CD4-positive, alpha-beta T cell treated with Interleukin-4 for 1 hour (primary cell): ENCODE results near the gene SORBS2.
"Not testable (repeated sequence)": the region's sequence is repeated elsewhere in the genome, so short reads cannot be mapped to it uniquely, and the experiment has no call there.

Experiments
- DNase-seq, 2 donors: peaks; one replicate each; pipeline ENCODE4 v3.0.0-alpha.2; 2020 to 2022

Gene SORBS2

DNA sequence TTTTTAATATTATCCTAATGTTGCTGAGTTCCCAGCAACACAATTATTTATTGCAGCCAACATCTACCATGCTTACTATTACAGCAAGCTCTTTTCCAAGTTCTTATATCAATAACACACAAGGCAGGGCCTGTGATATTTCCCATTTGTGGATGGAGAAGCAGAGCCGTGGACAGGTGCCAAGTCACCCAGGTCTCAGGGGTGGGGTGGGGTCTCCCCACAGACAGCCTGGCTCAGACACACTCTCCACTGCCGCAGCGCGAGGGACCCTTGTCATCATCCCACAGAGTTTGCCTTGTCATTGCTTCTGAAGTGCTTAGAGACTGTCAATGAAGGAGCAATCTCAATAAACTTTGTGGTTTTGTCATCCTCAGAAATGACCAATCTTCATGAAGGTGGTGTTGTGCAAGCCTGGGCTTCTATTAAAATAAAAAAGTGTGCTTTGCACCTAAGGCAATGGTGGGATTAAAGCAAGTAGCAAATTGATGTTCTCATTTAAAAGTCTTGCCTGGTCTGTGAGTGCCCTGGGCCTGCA lies 76.1 kb downstream of the SORBS2 start:
- no peak for DNase-seq

DNA sequence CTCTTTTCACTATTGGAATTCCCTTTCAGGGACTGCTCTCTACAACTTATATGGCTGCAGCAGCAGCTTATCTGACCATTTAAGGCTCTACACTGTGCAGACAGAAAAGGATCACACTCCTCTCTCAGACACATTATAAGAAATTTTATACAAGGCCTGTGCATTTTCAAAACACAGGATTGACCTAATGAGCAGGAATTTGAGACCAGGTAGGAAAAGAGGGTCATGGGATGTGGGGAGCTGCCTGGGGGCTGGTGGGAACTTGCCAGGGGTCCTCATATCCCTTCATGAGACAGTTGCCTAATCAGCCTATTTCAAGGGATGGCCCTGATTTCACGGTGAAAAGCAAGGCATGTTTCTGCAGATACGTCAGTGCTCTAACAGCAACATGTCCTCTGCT lies 77.1 kb downstream of the SORBS2 start:
- no peak for DNase-seq

DNA sequence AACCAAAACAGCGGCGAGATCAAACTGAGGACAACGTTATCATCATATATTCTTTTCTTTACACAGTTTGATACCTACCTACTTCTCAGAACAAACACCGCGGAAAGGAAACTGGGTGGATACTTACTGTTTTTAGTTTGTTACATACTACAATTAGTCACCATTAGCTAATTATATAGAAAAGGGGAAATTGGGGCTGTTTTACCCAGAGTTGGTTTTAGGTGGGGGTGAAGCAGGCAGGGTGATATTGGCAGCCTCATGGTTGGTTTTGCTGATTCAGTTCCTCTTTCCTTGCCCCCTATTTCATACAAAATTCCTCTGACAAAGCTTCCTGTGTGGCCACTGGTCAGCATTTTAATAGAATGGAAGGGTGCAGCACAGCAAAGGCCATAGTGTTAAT lies 77.8 kb downstream of the SORBS2 start:
- DNase-seq = peak in 1 of 2 donors; percentile 57

DNA sequence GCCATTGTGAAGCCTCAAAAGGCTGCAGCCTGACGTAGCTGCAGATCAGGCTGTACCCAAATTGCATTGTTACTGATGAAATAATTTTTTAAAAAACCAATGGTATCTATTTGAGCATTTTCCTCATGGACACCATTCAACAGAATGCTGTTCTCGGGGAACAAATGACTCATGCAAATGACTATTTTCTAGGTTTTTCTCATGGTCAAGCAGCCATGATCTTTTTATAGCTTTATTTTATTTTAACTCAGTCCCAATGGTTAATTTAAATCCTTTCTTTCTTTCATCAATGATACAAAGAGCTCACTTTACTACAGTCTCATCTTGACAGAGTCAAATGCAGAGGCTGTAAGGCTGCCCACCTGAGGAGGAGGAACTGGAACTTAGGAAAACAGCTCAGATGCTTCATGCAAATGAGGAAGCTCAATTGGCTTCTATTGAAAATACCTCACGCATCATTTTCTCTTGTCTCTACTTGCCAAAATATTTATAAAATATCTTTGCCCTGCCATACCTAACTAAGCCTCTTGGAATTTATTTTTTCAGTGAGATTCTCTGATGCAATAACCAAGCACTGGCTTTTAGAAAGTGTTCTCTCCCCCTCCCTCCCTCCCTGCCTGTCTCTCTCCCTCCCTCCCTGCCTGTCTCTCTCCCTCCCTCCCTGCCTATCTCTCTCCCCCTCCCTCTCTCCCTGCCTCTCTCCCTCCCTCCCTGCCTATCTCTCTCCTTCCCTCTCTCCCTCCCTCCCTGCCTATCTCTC lies 81.0 kb downstream of the SORBS2 start:
- no peak for DNase-seq

DNA sequence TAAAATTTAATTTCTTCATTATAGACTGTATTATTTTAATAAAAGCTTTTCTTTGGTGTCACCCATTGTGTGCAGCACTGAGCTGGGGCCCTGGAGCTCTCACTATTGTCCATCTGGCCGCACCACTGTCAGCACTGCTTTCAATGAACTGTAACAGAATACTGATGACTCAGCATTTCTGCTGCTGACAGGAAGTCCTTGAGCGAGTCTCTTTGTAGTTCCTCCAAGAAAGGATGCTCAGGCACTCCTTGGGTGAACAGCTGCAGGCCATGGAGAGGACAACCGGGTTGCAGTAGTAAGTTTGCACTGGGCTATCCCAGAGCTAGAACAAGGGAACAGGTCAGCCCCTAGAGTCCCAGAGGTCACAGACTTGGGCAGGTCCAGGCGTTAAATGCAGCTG lies 81.6 kb downstream of the SORBS2 start:
- DNase-seq = peak in 1 of 2 donors; percentile 17

DNA sequence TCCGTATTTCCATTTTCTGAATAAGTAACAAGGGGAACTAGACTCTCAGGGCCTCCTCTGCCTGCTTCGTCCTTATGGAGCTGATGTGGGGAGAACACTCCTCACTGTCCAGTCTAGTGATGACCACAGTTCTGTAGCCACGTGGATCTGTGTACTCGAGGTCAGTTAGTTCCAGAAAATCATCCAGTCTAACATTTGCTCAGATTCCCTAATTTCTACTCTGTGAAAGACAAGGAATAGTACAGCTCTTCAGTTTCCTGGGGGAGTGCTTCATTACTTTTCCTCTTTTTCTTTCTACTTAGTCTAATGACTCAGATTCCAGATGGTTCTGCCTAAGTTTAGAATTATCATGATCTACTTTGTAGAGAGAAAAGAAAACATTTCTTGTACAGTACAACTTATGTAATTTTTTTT lies 82.6 kb downstream of the SORBS2 start:
- no peak for DNase-seq

DNA sequence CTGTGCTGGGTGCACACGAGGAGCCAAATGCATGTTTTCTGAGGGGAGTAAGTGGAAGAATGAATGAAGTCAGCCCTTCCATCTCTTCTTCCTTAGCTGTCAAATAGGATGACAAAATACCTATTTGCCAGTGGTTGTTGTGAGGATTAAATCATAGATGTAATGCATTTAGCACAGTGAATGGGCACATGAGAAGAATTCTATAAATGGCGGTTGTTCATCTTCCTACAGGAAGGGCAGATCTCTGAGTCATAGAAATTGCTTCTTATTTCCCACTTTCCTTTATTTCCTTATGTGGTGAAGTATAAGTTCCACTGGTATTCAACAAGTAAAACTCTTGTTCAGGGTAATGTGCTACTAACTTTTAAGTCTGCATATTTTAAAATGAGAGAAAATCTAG lies 83.1 kb downstream of the SORBS2 start:
- DNase-seq = no peak

DNA sequence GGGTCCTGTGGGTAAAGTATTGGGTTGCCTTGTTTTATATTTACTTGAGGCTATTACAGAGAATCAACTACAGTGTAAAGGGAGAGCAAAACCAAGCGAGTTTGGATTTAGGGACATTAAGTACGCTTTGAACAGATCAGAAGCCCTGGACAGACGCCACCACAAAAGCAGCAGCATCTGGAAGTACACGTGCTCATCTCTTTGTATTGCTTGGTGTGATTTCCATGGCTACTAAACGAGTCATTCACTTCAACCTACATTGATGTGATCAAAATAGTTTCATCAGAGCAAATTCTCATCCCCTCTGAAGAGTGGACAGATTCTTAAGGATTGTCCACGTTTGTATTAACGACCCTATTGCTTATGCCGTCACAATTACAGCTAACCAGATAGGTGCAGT lies 85.1 kb downstream of the SORBS2 start:
- DNase-seq = no peak

DNA sequence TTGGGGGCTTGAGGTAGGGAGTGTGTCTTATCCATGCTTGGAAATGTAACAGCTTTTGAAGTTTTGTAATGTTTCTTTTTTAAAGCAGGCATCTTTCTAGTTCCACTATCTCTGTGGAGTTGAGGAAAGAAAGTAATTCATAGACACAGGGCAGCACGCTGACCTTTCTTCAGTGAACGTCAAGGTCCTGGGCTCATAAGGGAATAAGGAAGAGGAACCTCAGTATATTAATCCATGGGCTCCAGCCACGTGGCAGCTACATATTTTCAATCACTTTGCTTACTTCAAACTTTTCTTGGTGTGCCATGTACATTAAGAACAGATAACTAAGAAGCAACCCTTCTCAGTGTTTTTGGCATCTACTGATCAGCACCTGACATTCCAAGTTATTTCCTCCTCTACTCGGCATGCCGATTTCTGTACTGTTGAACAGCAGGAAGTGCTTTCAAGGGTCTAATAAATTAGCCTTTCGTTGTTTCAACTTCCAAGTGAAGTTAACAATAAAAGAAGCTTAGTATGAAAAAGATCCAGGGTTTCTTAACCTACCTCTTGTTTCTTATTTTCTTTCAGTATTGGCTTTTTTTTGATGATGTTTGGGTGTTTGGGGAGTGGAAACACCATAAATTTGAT lies 88.2 kb downstream of the SORBS2 start:
- no peak for DNase-seq

DNA sequence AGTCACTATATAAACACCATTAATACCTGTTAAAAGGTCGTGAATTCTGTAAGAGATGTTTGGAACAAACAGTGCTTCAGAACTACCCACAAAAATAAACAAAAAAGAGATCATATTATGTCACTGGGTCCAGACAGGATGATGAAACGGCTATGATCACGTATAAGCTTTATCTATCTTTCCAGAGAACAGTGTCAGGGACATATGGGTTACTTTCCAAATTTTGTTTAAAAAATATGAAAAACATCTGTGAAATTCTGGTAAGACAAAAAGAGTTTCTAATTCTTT lies 90.0 kb downstream of the SORBS2 start:
- DNase-seq = no peak

DNA sequence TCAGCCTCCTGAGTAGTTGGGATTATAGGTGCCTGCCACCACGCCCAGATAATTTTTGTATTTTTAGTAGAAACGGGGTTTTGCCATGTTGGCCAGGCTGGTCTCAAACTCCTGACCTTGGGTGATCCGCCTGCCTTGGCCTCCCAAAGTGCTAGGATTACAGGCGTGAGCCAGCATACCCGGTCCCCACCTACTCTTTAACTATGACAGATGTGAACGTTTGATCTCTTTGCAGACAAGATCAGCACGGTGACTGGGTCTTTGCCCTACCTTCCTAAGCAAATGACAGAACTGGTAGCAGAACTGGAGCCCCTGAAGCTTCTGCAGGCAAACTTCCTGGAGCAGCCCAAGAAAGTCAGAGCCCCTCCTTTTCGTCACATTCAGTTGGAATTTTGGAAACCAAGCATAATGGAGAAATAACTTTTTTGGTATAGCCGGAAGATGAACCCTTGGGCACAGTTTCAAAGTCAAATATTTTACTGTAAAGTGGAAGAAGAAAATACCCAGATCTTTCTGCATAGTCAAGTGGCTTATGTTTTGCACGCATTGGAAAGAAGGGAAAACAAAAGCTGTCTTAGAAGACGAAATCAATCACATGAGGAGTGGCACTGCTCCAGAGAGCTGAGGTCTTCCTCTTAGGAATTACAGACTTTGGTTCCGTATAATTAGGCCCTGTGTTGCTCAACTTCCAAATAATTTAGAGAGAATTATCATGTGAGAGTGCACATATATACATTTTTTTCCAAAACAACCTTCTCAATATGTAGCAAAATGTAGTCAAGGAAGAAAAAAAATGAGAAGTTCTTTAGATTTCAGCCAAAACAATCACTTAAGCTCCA lies 90.6 kb downstream of the SORBS2 start:
- DNase-seq = no peak

DNA sequence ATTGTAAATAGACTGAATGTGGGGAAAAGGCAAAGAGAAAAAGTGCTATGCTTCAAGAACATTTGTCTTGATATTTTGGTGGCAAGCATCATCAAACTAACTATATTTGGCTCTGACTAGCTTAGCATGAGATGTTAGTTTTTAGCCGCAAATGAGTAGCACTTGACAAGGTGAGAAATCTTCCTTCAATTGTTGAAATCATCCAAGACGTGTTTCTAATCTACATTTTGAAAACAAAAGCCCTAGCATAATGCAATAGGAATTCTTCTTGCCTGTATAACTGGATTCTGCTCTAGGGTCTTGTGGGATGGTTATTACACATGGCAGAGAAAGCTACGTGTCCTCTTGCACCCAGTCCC lies 92.5 kb downstream of the SORBS2 start:
- DNase-seq = no peak

DNA sequence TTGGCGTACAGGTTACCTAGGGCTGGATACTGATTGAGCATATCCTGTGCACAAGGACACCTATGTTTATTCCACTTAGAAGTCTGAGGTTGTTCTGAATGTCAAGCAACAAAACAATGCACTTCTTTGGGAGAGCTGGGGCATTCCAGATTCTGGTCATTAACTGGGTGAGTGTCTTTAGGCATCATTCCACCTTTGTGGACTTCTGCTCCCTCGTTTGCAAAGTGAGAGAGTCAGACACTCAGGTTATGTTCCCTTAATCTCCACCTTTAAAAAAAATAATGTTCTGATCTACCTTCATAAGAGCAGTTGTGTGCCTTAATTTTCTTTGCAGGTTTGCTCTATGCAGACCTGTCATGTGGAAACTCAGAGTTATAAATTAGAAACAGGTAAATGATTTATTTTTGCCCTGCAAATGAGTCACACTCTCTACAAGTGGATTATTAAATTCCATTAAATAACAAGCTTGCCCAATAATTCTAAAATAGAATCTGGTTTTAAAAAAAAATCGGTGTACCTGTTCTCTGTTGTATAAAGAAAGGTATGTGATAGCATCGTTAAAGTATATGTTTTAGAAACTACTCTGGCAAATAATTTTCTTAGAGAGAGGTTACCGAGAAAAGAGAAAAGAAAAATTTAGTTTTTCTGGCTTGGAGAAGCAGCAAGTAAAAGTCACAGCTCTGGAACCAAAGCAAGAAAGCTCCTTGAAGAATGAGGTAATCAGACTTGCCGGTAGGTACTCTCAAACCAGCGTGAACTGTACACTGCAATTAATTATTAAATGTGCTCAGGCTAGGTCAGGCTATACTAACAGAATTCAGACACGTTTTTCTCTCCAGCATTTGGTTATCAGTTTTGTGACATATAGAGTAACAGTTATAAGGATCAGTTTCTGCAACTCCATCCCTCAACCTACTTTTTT lies 93.2 kb downstream of the SORBS2 start:
- no peak for DNase-seq

DNA sequence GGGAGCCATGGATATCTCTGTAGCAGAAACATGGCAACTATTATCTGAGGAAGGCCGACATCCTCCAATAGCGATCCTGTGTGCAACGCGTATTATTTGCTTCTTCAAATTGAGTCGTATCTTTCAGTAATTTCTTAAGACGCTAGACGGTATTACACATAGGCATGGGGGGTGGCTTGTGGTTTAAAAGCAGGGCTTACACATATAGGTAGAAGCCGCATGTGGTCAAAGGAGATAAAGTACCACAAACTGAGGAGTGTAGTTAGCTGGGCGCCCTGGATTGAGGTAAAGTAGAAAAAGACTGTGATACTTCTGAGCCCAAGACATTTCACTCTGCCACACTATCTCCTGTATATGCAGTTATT lies 94.6 kb downstream of the SORBS2 start:
- DNase-seq = no peak

DNA sequence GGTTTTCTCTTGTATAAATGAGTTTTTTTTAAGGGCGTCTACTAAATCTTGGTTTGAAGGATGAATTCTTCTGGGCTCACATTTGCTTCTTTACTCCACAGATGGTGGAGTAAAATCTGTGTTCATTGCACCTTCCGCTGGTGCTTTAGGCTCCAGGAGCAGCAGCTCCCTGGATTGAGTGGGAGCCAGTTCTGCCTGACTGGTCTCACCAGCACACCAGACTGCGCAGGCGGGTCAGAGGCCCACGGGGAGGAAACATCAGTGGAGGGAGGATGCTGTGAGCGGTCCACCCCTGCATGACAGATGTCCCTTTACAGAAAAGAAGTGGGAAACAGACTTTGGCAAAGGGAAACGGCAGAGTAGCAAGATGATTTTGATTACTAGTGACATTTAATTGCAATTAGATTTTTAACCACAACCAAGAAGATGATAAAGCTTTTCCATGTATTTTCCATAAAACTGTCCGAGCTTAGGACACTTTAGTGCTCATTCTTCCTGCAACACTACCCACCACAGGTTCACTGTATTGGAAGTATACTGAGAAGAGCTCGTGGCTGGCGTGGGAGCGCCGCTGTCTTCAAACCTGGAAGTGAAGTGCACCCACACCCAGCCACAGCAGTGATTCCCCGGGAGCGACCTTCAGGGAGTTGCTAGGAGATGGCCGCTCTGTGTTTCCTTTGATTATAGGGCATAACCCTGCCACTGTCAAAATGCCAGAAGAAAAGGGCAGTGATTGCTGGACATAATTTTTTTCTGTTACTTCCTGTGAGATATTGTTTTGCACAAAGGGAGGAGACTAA lies 95.2 kb downstream of the SORBS2 start:
- no peak for DNase-seq

DNA sequence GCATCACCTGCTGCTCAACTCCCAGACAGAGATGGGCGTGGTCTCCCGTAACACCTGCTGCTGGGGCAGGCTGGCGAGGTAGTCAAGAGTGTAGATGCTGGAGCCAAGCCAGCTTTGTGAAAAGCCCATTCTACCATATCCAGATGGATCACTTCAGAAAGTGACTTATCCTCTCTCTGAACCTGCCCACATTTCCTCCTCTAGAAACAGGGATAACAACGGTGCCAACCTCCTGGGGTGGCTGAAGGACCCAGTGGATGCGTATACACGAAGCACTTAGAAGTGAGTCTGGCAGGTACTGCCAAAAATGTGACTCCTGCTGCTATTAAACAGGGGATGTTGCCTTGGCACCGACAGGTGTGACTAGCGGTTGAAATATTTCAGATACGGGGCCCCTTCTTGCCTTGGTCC lies 95.8 kb downstream of the SORBS2 start:
- DNase-seq = no peak

DNA sequence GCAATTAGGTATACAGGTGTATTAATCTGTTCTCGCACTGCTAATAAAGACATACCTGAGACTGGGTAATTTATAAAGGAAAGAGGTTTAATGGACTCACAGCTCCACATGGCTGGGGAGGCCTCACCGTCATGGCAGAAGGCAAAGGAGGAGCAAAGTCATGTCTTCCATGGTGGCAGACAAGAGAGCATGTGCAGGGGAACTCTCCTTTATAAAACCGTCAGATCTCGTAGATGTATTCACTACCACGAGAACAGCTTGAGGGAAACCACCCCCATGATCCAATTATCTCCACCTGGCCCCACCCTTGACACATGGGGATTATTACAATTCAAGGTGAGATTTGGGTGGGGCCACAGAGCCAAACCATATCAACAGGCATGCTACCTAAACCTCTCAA lies 97.5 kb downstream of the SORBS2 start:
- DNase-seq = not testable (repeated sequence)

DNA sequence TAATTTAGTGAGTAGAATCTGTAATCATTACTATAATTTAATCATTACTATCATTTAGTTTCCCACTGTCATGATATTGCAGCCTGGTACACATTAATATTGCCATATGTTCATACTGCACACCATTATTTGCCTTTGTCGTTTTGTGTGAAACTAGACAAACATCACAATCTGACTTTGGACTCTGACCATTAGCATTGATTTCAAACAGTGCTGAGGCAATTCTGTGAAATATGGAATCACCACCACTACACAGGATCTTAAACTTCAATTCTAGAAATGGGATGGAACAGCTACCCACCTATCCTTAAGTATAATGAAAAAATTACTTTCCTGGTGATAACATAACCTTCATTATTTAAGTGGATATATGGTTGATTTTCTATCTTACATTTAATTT lies 98.3 kb downstream of the SORBS2 start:
- no peak for DNase-seq

DNA sequence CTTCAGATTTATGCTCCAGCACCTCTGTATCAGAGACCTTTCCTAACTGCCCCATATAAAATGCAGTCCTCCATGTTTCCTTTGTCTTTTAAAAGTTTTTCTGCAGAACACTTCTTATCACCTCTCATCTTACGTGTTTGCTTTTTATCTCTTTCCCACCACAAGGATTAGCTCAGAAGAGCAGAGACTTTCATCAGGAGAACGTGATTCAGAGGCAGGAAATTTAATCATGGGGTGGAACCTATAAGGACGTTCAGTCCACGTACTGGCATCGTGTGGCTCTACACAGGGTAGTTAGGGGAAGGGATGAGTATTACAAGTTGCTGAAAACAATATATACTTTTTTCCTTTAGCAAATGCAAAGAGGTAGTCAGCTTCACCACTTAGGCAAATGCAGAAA lies 98.7 kb downstream of the SORBS2 start:
- no peak for DNase-seq

DNA sequence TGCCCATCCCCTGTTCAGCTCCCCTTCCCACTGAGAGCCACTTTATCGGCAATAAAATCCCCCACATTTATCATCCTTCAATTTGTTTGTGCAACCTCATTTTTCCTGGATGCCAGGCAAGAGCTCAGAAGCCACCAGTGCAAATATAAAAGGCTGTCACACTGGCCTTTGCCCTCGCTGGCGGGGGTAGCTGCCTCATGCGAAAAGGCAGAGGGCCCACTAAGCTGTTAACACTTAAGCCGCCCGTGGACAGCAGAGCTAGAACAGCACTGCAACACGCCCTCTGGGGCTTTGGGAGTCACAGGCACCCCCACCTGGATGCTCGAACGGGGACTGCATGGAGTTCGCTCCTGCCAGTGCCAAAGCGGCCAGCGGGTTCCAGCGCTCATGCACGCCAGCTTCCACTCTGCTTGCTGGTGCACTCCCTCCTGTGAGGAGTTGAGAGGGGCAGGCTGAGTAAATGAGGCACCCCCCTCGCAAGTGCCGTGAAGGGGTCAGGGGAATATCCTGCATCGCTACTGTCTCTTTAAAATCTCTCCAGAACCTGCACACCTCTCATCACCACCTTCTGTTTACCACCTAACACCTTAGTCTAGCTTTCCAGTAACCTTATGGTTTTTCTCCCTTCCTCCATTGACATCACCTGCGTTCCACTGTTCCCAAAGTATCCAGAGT lies 99.5 kb downstream of the SORBS2 start:
- no peak for DNase-seq

DNA sequence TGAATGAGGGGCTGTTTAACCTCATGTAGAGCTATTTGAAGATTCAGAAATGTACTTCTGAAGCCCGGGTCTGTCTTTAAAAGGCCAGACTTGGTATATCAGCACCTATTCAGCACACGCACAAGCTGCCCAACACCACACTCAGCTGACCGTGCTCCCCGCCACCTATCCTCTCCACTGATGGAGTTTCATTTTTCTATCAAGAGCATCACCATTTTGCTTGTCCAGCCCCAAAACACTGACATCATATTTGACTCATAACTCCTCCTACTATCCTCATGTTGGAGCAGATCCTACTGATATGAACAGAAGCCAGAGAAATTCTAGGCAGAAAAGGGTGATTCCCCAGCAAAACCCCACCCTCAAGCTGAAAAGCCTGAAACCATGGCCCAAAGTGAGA lies 100.3 kb downstream of the SORBS2 start:
- no peak for DNase-seq
